Chondrocyte (in vitro differentiated cells): ENCODE measurements around the gene BUB3. TPM values are rescaled to one million over a fixed set of nuclear protein-coding genes. Genes with fewer than 3 reads are reported as not detected.
A peak's percentile ranks its signal among the peaks of the same experiment; 100 is the strongest.

Source experiments
- DNase-seq: peaks from one replicate; pipeline ENCODE4 v3.0.0; 2021; ENCODE audit warnings: mixed read lengths, low spot score
- H3K27ac Mint-ChIP-seq: one replicate; pipeline ENCODE4 v1.8.0; 2021; ENCODE audit warnings: mild to moderate bottlenecking, moderate library complexity, mixed read lengths; ENCODE audit not compliant: unreplicated experiment
- H3K27me3 Mint-ChIP-seq: 2 replicates; pipeline ENCODE4 v1.8.0; 2021; ENCODE audit warnings: low read depth, mixed read lengths
- H3K36me3 Mint-ChIP-seq: 2 replicates; pipeline ENCODE4 v1.8.0; 2021; ENCODE audit warnings: low read depth, mixed read lengths
- H3K4me1 Mint-ChIP-seq: 2 replicates; pipeline ENCODE4 v1.8.0; 2021; ENCODE audit warnings: low read depth, mild to moderate bottlenecking, mixed read lengths
- H3K4me3 Mint-ChIP-seq: one replicate; pipeline ENCODE4 v1.8.0; 2021; ENCODE audit warnings: mild to moderate bottlenecking, moderate library complexity, mixed read lengths; ENCODE audit not compliant: unreplicated experiment
- H3K9me3 Mint-ChIP-seq: 2 replicates; pipeline ENCODE4 v1.8.0; 2021; ENCODE audit warnings: low read depth, mixed read lengths
- CTCF ChIP-seq: fragments of 200-600 bp; sonication (generic); IDR thresholded peaks from 2 replicates; pipeline ENCODE4 v1.5.0; 2021; ENCODE audit warnings: antibody characterized with exemption, mild to moderate bottlenecking, moderate library complexity
- long read RNA-seq: library from polyadenylated mRNA; stranded (forward); transcript quantifications from one replicate; pipeline ENCODE4 v2.0.0, GENCODE V29; 2021
- total RNA-seq: library from RNA; stranded (reverse); gene quantifications from 3 replicates; pipeline ENCODE4 v1.2.1, GENCODE V29; 2021

Gene BUB3
- 69.8 to 74.1 TPM (median 71.9 TPM) in 3 replicates for total RNA-seq
- long read RNA-seq, full-length matches to known transcripts = 140 of 170 reads
- long read RNA-seq, partial matches to known transcripts = 24 of 170 reads
- long read RNA-seq, other reads (novel, unspliced or antisense) = 6 of 170 reads

GRCh38 chr10:123154092-123154710 lies at the start of gene BUB3:
Gene BUB3 (plus strand): TSS chr10:123154402. CDS start chr10:123154918, 516 bp downstream.
- TF ChIP-seq CTCF = peak; percentile 46
- peaks cover 17% of the 10 kb centered on the region for H3K36me3 Mint-ChIP-seq
- peak within 1 kb of the TSS; percentile 99 for H3K4me3 Mint-ChIP-seq
- no peaks in the 10 kb centered on the region for H3K9me3 Mint-ChIP-seq
- H3K27ac Mint-ChIP-seq = peak within 1 kb of the TSS; percentile 99
- H3K27me3 Mint-ChIP-seq = peaks cover 30% of the 10 kb centered on the region
- peaks cover 49% of the 10 kb centered on the region for H3K4me1 Mint-ChIP-seq
- DNase-seq = peak; percentile 98

- H3K4me3 Mint-ChIP-seq = no peak overlapping the region
- H3K36me3 Mint-ChIP-seq = no peaks in the 10 kb centered on the region
- peaks cover 28% of the 10 kb centered on the region for H3K27me3 Mint-ChIP-seq
- DNase-seq = no peak
- H3K9me3 Mint-ChIP-seq = no peaks in the 10 kb centered on the region
- no peak for TF ChIP-seq CTCF
- H3K27ac Mint-ChIP-seq = no peak overlapping the region
- H3K4me1 Mint-ChIP-seq = no peaks in the 10 kb centered on the region
Observed at GRCh38 chr10:123109466-123109865, 44.7 kb upstream of the BUB3 start.

GRCh38 chr10:123117644-123118417 lies 36.4 kb upstream of the BUB3 start:
- Mint-ChIP-seq H3K4me3 (no peak overlapping the region), H3K27me3 (peaks cover 53% of the 10 kb centered on the region), H3K27ac (no peak overlapping the region), H3K36me3 (no peaks in the 10 kb centered on the region), H3K4me1 (no peaks in the 10 kb centered on the region), H3K9me3 (no peaks in the 10 kb centered on the region)
- DNase-seq = peak; percentile 84
- TF ChIP-seq CTCF = no peak

GRCh38 chr10:123119081-123119480 lies 35.1 kb upstream of the BUB3 start:
- Mint-ChIP-seq H3K4me3 (no peak overlapping the region), H3K36me3 (no peaks in the 10 kb centered on the region), H3K9me3 (no peaks in the 10 kb centered on the region), H3K27me3 (peaks cover 52% of the 10 kb centered on the region), H3K4me1 (no peaks in the 10 kb centered on the region), H3K27ac (no peak overlapping the region)
- no peak for DNase-seq
- TF ChIP-seq CTCF = no peak

- Mint-ChIP-seq H3K27ac (no peak overlapping the region), H3K36me3 (no peaks in the 10 kb centered on the region), H3K4me1 (no peaks in the 10 kb centered on the region), H3K9me3 (no peaks in the 10 kb centered on the region), H3K27me3 (peaks cover 82% of the 10 kb centered on the region), H3K4me3 (no peak overlapping the region)
- no peak for TF ChIP-seq CTCF
- no peak for DNase-seq
Observed at GRCh38 chr10:123126246-123126645, 28.0 kb upstream of the BUB3 start.
